HepG2 (cell line): ENCODE measurements around the gene KLF11. TPM values are rescaled to one million over a fixed set of nuclear protein-coding genes. Genes with fewer than 3 reads are reported as not detected.

Source experiments
- ATF7-NPFF ChIP-seq: sonication (generic); formaldehyde crosslinking; IDR thresholded peaks from 2 replicates; pipeline ENCODE4 v1.8.1; 2023; ENCODE audit warnings: mild to moderate bottlenecking, low read depth, missing genetic modification reagents, moderate library complexity
- BORCS8-MEF2B ChIP-seq: sonication (generic); formaldehyde crosslinking; IDR thresholded peaks from 2 replicates; pipeline ENCODE4 v1.8.0; 2022; ENCODE audit warnings: mild to moderate bottlenecking, missing genetic modification reagents
- DPF2 ChIP-seq: sonication (generic); formaldehyde crosslinking; IDR thresholded peaks from 2 replicates; pipeline ENCODE4 v1.4.0; 2020; ENCODE audit warnings: mild to moderate bottlenecking, low read depth, missing genetic modification reagents, borderline replicate concordance
- HOXD1 ChIP-seq: sonication (generic); formaldehyde crosslinking; IDR thresholded peaks from 2 replicates; pipeline ENCODE4 v1.5.0; 2020; ENCODE audit warnings: missing genetic modification reagents
- JUN ChIP-seq: sonication (generic); formaldehyde crosslinking; IDR thresholded peaks from 2 replicates; pipeline ENCODE4 v1.4.0; 2020; ENCODE audit warnings: mild to moderate bottlenecking, missing genetic modification reagents
- KDM1A ChIP-seq: IDR thresholded peaks from 2 replicates; pipeline ENCODE4 v1.6.1; 2016; ENCODE audit warnings: missing compliant biosample characterization
- MBNL3 ChIP-seq: fragments of 250-450 bp; sonication (Bioruptor Pico); conservative IDR thresholded peaks from 2 replicates; pipeline ENCODE4 v1.8.0; 2022; ENCODE audit warnings: mild to moderate bottlenecking, inconsistent platforms
- NFIB ChIP-seq: sonication (generic); formaldehyde crosslinking; IDR thresholded peaks from 2 replicates; pipeline ENCODE4 v1.9.0; 2021; ENCODE audit warnings: missing genetic modification reagents, mild to moderate bottlenecking, borderline replicate concordance
- NFYB ChIP-seq: sonication (generic); formaldehyde crosslinking; IDR thresholded peaks from 2 replicates; pipeline ENCODE4 v1.4.0; 2020; ENCODE audit warnings: missing genetic modification reagents
- NR2F2 ChIP-seq: IDR thresholded peaks from 2 replicates; pipeline ENCODE4 v1.6.1; 2012; ENCODE audit warnings: low read depth, inconsistent platforms, borderline replicate concordance
- PATZ1 ChIP-seq: sonication (generic); formaldehyde crosslinking; IDR thresholded peaks from 2 replicates; pipeline ENCODE4 v1.4.0; 2020; ENCODE audit warnings: missing genetic modification reagents
- PAWR ChIP-seq: sonication (generic); formaldehyde crosslinking; IDR thresholded peaks from 2 replicates; pipeline ENCODE4 v1.4.0; 2020; ENCODE audit warnings: missing genetic modification reagents, mild to moderate bottlenecking, borderline replicate concordance
- SAFB2 ChIP-seq: sonication (generic); formaldehyde crosslinking; IDR thresholded peaks from 2 replicates; pipeline ENCODE4 v1.5.1; 2020; ENCODE audit warnings: missing genetic modification reagents, low read depth, mild to moderate bottlenecking, borderline replicate concordance
- SMYD3 ChIP-seq: sonication (generic); formaldehyde crosslinking; IDR thresholded peaks from 2 replicates; pipeline ENCODE4 v1.8.1; 2023; ENCODE audit warnings: mild to moderate bottlenecking, missing genetic modification reagents
- SRF ChIP-seq: IDR thresholded peaks from 2 replicates; pipeline ENCODE4 v1.6.1; 2011; ENCODE audit warnings: mild to moderate bottlenecking, low read depth, low read length, moderate library complexity
- SRSF1 ChIP-seq: fragments of 200-400 bp; formaldehyde crosslinking; optimal IDR thresholded peaks from 2 replicates; pipeline ENCODE3; 2017; ENCODE audit warnings: mild to moderate bottlenecking, low read depth, low read length, moderate library complexity
- THAP11 ChIP-seq: IDR thresholded peaks from 2 replicates; pipeline ENCODE4 v1.6.1; 2016; ENCODE audit warnings: missing biosample characterization, missing genetic modification reagents
- ZNF318 ChIP-seq: sonication (generic); formaldehyde crosslinking; IDR thresholded peaks from 2 replicates; pipeline ENCODE4 v1.4.0; 2020; ENCODE audit warnings: mild to moderate bottlenecking, missing genetic modification reagents
- ZNF431 ChIP-seq: sonication (generic); formaldehyde crosslinking; IDR thresholded peaks from 2 replicates; pipeline ENCODE4 v1.9.0; 2022; ENCODE audit warnings: missing genetic modification reagents, low read depth, mild to moderate bottlenecking, borderline replicate concordance
- ZNF569 ChIP-seq: sonication (generic); formaldehyde crosslinking; IDR thresholded peaks from 2 replicates; pipeline ENCODE4 v1.5.0; 2020; ENCODE audit warnings: mild to moderate bottlenecking, missing genetic modification reagents, moderate library complexity, borderline replicate concordance
- polyA plus RNA-seq, 8 experiments: library from polyadenylated mRNA; depleted of rRNA in 3 of 8; stranded (reverse) in 7 of 8; unstranded in 1 of 8; fragments of >200 nt; fragmentation: Illumina TruSeq in 4 of 8; extraction: Trizol in 4 of 8; gene quantifications; 2 replicates each; pipeline versions ENCODE4 v1.2.1 to v1.2.3, GENCODE V29; 2011 to 2016; ENCODE audit warnings: low read depth in 4 of 8, missing spikeins in 1 of 8, mixed read lengths in 1 of 8; ENCODE audit not compliant: insufficient read depth in 1 of 8
- total RNA-seq, 5 experiments: library from RNA; depleted of rRNA; stranded (reverse); fragments of >200 nt; fragmentation: Illumina TruSeq; extraction: Trizol; gene quantifications; 2 replicates each; pipeline ENCODE4 v1.2.3, GENCODE V29; 2016; ENCODE audit warnings: low read depth in 1 of 5

The KLF11 gene
- total and polyA plus RNA-seq, 2 of the 13 experiments (the other 11 are each of a cell fraction or from before 2014, with no cell fraction given): 2.5 to 11.8 TPM

GRCh38 chr2:10062931-10063365 is 19.6 kb downstream of the KLF11 start (continued):
- TF ChIP-seq ZNF318 (CRISPR knock-in tag) (no peak), SRSF1 (no peak), ZNF569 (no peak), DPF2 (no peak), ATF7-NPFF (no peak), HOXD1 (CRISPR knock-in tag) (no peak), SRF (no peak), KDM1A (CRISPR knock-in tag) (no peak), JUN (CRISPR knock-in tag) (no peak), PAWR (CRISPR knock-in tag) (no peak), THAP11 (CRISPR knock-in tag) (no peak), PATZ1 (no peak), NFIB (no peak), BORCS8-MEF2B (CRISPR knock-in tag) (no peak; the same call in 1 of the 2 replicates), MBNL3 (no peak), SMYD3 (CRISPR knock-in tag) (no peak), ZNF431 (CRISPR knock-in tag) (no peak), NR2F2 (0 out of 2 replicates have a peak, but pooled peaks have one; percentile 22), SAFB2 (CRISPR knock-in tag) (no peak), NFYB (CRISPR knock-in tag) (no peak)
